WERI-Rb-1 (cell line): ENCODE measurements around the gene ABCA4.

Source experiments
- DNase-seq: peaks from one replicate; pipeline ENCODE4 v3.0.0-alpha.2; 2020
- H3K27ac ChIP-seq: fragments of 250-450 bp; sonication (Bioruptor Pico); 2 replicates; pipeline ENCODE4 v1.5.1; 2020; ENCODE audit warnings: mild to moderate bottlenecking, moderate library complexity
- H3K27me3 ChIP-seq: fragments of 250-450 bp; sonication (Bioruptor Pico); 2 replicates; pipeline ENCODE4 v1.5.1; 2021; ENCODE audit warnings: mild to moderate bottlenecking, low read depth, moderate library complexity; ENCODE audit not compliant: insufficient read depth, severe bottlenecking
- H3K36me3 ChIP-seq: fragments of 250-450 bp; sonication (Bioruptor Pico); 2 replicates; pipeline ENCODE4 v1.5.1; 2020; ENCODE audit warnings: mild to moderate bottlenecking, moderate library complexity
- H3K4me3 ChIP-seq: 2 replicates; pipeline ENCODE4 v1.5.1; 2011; ENCODE audit warnings: low read depth, mild to moderate bottlenecking, control low read depth, low read length
- H3K9me3 ChIP-seq: fragments of 250-450 bp; sonication (Bioruptor Pico); 2 replicates; pipeline ENCODE4 v1.5.1; 2021; ENCODE audit warnings: mild to moderate bottlenecking, moderate library complexity; ENCODE audit not compliant: severe bottlenecking
- TF ChIP-seq, protein P1 (sequence below): IDR thresholded peaks from 2 replicates; pipeline ENCODE4 v1.5.1; 2011; ENCODE audit warnings: low read depth, mild to moderate bottlenecking, control low read depth, inconsistent platforms, low read length

ABCA4 gene

DNA sequence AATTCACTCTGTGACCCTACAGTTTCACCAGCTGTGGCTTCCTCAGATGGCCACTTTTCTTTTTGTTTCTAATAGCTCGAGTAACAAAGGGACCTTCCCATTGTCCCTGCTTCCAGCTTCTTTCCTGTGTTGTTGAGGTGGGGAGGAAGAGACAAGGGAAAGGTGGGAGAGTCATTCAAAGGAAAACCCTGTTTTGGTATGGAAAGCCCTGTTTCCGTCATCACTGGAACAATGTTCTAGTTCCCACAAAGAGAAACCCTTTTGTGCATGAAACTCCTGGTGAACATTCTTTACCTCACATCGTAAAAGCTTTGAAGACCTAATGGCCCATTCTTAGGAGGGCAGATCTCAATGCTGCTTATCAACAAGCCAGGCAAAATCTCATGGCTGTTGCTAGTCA, 62.2 kb downstream of the ABCA4 start:
- no peak for DNase-seq
- H3K27me3 ChIP-seq, result no peaks in the 10 kb centered on the region
- no peak overlapping the region for H3K27ac ChIP-seq
- H3K4me3 ChIP-seq, result no peak overlapping the region
- TF ChIP-seq, protein P1, sequence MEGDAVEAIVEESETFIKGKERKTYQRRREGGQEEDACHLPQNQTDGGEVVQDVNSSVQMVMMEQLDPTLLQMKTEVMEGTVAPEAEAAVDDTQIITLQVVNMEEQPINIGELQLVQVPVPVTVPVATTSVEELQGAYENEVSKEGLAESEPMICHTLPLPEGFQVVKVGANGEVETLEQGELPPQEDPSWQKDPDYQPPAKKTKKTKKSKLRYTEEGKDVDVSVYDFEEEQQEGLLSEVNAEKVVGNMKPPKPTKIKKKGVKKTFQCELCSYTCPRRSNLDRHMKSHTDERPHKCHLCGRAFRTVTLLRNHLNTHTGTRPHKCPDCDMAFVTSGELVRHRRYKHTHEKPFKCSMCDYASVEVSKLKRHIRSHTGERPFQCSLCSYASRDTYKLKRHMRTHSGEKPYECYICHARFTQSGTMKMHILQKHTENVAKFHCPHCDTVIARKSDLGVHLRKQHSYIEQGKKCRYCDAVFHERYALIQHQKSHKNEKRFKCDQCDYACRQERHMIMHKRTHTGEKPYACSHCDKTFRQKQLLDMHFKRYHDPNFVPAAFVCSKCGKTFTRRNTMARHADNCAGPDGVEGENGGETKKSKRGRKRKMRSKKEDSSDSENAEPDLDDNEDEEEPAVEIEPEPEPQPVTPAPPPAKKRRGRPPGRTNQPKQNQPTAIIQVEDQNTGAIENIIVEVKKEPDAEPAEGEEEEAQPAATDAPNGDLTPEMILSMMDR, result no peak
- no peaks in the 10 kb centered on the region for H3K9me3 ChIP-seq
- peaks cover 7% of the 10 kb centered on the region for H3K36me3 ChIP-seq

DNA sequence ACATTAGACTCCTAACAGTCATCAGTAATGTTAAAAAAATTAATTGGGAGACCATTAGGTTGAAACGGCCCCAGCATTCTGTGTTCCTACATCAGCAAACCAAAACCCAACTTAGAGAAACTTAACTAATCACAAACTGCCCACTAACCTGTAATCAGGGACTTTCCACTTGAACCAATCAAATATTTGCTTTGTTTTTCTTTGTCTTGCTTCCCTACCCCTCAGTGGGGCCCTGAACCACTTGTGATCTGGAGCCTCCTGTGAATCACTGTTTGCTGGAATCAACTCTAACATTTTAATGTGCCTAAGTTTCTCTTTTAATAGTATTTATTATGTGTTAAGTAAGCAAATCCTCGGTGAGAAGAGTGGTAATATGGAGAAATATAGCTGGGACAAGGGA, 64.0 kb downstream of the ABCA4 start:
- TF ChIP-seq, protein P1, result no peak
- Histone ChIP-seq H3K27me3 (no peaks in the 10 kb centered on the region), H3K36me3 (peaks cover 10% of the 10 kb centered on the region), H3K9me3 (no peaks in the 10 kb centered on the region), H3K4me3 (no peak overlapping the region), H3K27ac (no peak overlapping the region)
- no peak for DNase-seq

DNA sequence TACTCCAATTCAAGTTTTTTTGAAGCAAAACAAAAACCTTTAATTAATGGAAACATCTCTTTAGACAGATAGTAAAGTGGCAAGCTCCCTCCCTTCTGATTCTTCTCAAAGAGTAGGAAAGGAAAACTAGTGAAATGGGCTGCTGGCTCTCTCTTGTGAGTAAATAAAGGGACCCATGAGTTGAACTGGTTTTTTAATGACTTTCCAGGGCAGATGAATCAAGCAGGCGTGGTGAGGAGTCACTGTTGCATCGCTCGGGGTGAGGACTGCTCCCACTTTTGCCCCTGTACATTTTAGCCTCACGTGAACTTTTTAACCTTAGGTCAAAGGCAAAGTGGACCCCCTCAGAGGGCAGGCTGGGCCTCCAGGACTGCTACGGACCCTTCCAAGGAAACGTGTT, 64.8 kb downstream of the ABCA4 start:
- H3K4me3 ChIP-seq, result no peak overlapping the region
- H3K9me3 ChIP-seq, result no peaks in the 10 kb centered on the region
- H3K27me3 ChIP-seq, result no peaks in the 10 kb centered on the region
- no peak for DNase-seq
- TF ChIP-seq, protein P1, result no peak
- H3K36me3 ChIP-seq, result peaks cover 10% of the 10 kb centered on the region
- H3K27ac ChIP-seq, result no peak overlapping the region

DNA sequence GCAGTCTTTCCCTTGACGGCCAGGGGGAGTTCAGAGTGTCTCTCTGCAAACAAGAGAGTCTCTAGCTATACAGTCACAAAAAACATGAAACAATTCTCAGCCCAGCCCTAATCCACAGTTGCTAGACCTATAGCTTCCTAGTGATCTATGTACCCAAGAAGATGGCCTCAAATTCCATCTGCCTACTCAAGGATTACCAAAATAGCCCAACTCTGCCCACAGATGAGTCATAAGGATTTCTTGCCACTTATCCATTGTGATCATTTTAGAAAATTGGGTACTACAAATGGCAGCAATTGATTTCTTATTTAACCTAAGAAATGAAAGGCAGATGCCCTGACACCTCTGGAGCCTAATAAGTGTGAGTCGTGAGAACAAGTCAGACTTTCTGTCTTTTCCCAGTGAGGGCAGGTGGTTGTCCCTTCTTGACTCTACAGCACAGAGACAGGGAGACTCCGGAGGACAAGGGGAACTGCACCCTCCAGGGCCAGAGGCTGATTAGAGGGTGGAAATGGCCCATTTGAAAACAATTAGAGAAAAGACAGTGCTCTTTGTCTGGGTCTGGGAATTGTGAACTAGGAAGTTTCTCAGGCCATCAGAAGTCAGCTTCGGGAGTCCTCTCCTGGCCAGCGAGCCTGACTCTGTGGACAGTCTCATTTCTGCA, 65.4 kb downstream of the ABCA4 start:
- H3K36me3 ChIP-seq, result peaks cover 10% of the 10 kb centered on the region
- no peaks in the 10 kb centered on the region for H3K27me3 ChIP-seq
- DNase-seq, result no peak
- H3K9me3 ChIP-seq, result no peaks in the 10 kb centered on the region
- no peak overlapping the region for H3K4me3 ChIP-seq
- H3K27ac ChIP-seq, result no peak overlapping the region
- TF ChIP-seq, protein P1, result no peak

DNA sequence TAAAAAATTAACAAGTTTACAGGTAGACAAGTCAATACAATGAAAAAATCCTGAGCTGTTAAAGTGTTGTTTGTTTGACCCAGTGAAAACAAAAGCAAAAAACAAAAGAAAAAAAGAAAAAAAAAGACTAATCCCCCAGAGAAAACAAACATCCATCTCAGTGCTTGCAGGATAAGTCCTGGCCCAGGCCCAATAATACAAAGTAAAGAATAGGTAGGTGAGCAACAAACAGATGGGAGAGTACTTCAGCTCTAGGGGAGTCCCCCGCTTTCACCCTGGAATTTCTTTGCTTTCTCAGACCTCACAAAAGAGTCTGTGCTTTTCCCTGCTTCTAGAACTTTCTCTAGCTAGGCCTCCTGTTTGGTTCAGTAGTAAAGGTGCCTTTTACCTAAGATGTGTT, 70.3 kb downstream of the ABCA4 start:
- DNase-seq, result no peak
- TF ChIP-seq, protein P1, result no peak
- Histone ChIP-seq H3K9me3 (no peaks in the 10 kb centered on the region), H3K36me3 (0 out of 2 replicates have a peak, but pooled peaks cover 3% of the 10 kb centered on the region), H3K27me3 (no peaks in the 10 kb centered on the region), H3K27ac (no peak overlapping the region), H3K4me3 (no peak overlapping the region)

DNA sequence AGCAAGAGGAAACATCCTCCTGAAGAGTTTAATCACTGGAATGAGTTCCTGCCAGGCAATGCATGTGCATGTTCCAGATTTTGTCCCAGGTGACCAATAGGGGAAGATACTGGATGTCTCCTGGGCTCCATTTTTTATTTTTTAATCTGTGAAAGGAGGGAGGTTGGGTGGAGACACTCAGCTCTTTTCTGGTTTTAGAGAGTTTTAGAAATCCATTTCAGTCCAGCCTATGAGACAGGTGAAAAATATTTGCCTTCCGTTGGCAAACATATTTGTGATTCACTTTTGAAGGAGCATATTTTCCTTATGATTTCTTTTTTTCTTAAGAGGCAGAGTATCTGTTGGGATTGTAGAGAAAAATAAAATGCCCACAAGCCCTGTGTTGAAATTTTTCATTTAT, 70.7 kb downstream of the ABCA4 start:
- TF ChIP-seq, protein P1, result no peak
- H3K27me3 ChIP-seq, result no peaks in the 10 kb centered on the region
- H3K36me3 ChIP-seq, result 0 out of 2 replicates have a peak, but pooled peaks cover 3% of the 10 kb centered on the region
- no peak overlapping the region for H3K27ac ChIP-seq
- no peaks in the 10 kb centered on the region for H3K9me3 ChIP-seq
- DNase-seq, result no peak
- no peak overlapping the region for H3K4me3 ChIP-seq
